Measurements from ENCODE around the gene CEACAM19. TPM values are rescaled to one million over a fixed set of nuclear protein-coding genes. Genes with fewer than 3 reads are reported as not detected.
A peak's percentile ranks its signal among the peaks of the same experiment; 100 is the strongest.

CEACAM19 gene
- total and polyA plus RNA-seq, 9 of the 15 experiments (the other 6 are each of a cell fraction or from before 2014, with no cell fraction given), result 0.15 to 0.30 (median 0.23) TPM; not detected in 5

GRCh38 chr19:44642377-44642776 lies 28.9 kb upstream of the CEACAM19 start (continued):
- TF ChIP-seq MTA1 (IDR thresholded peaks at IDR 0.05; ENCODE audit: borderline replicate concordance) (peak; percentile 65; the same call in 1 of the 2 replicates), MTF1 (CRISPR knock-in tag; IDR thresholded peaks at IDR 0.05; ENCODE audit: borderline replicate concordance) (no peak), SLC30A9 (CRISPR knock-in tag; IDR thresholded peaks at IDR 0.05) (no peak), NR3C1 (CRISPR knock-in tag; IDR thresholded peaks at IDR 0.05) (no peak), DMBX1 (CRISPR knock-in tag; IDR thresholded peaks at IDR 0.05; ENCODE audit: borderline replicate concordance) (no peak), TCF15 (CRISPR knock-in tag; IDR thresholded peaks at IDR 0.05) (no peak), ZNF778 (CRISPR knock-in tag; IDR thresholded peaks at IDR 0.05) (no peak), ARID1B (IDR thresholded peaks at IDR 0.05) (peak; percentile 71), JUNB (CRISPR knock-in tag; conservative IDR thresholded peaks at IDR 0.05) (no peak), TAF15 (IDR thresholded peaks at IDR 0.05; ENCODE audit: low read depth, low read length) (no peak), ZNF511 (CRISPR knock-in tag; IDR thresholded peaks at IDR 0.05) (no peak), CBX3 (IDR thresholded peaks at IDR 0.05; ENCODE audit: borderline replicate concordance in 1 of 2, low read length in 2 of 2) (no peak), SMAD4 (CRISPR knock-in tag; conservative IDR thresholded peaks at IDR 0.05) (0 out of 2 replicates have a peak, but pooled peaks have one; percentile 44), LARP7 (IDR thresholded peaks at IDR 0.05) (0 out of 2 replicates have a peak, but pooled peaks have one; percentile 20), ZBTB26 (CRISPR knock-in tag; IDR thresholded peaks at IDR 0.05) (0 out of 2 replicates have a peak, but pooled peaks have one; percentile 45), NCOR1 (IDR thresholded peaks at IDR 0.05) (peak; percentile 59), SMARCA4 (IDR thresholded peaks at IDR 0.05) (peak; percentile 59; the same call in 1 of the 2 replicates), ZC3H4 (CRISPR knock-in tag; IDR thresholded peaks at IDR 0.05; ENCODE audit: borderline replicate concordance) (no peak), ZNF583 (CRISPR knock-in tag; IDR thresholded peaks at IDR 0.05) (no peak), CUX1 (CRISPR knock-in tag; IDR thresholded peaks at IDR 0.05) (no peak), TOE1 (IDR thresholded peaks at IDR 0.05; ENCODE audit: borderline replicate concordance) (no peak), TOE1 (CRISPR knock-in tag; IDR thresholded peaks at IDR 0.05; ENCODE audit: borderline replicate concordance, low read depth) (no peak), ZNF76 (CRISPR knock-in tag; IDR thresholded peaks at IDR 0.05; ENCODE audit: borderline replicate concordance) (no peak), HEY1 (CRISPR knock-in tag; IDR thresholded peaks at IDR 0.05; ENCODE audit: borderline replicate concordance) (no peak), CBFA2T3 (IDR thresholded peaks at IDR 0.05) (peak; percentile 81)
